HepG2 (cell line): ENCODE data around the gene ALPL.
"Not testable (repeated sequence)": the region's sequence is repeated elsewhere in the genome, so short reads cannot be mapped to it uniquely, and the experiment has no call there.

ENCODE experiments used
- BRF2 ChIP-seq: sonication (generic); formaldehyde crosslinking; IDR thresholded peaks from 2 replicates; pipeline ENCODE4 v1.8.1; 2022; ENCODE audit warnings: mild to moderate bottlenecking, missing genetic modification reagents
- HIVEP1 ChIP-seq: sonication (generic); formaldehyde crosslinking; IDR thresholded peaks from 2 replicates; pipeline ENCODE4 v1.4.0; 2020; ENCODE audit warnings: mild to moderate bottlenecking, missing genetic modification reagents
- MAFK ChIP-seq, 2 experiments: IDR thresholded peaks in 1 of 2; conservative IDR thresholded peaks in 1 of 2; 2 replicates each; pipeline ENCODE4 v1.6.1; 2011; ENCODE audit warnings: improper control_type of control experiment in 2 of 2, low read length in 2 of 2
- MYC ChIP-seq: sonication (generic); formaldehyde crosslinking; IDR thresholded peaks from 2 replicates; pipeline ENCODE4 v1.9.0; 2021; ENCODE audit warnings: missing genetic modification reagents, borderline replicate concordance
- NR2C2 ChIP-seq: sonication (generic); formaldehyde crosslinking; IDR thresholded peaks from 2 replicates; pipeline ENCODE4 v1.4.0; 2020; ENCODE audit warnings: missing genetic modification reagents, mild to moderate bottlenecking, moderate library complexity, borderline replicate concordance
- POLR2AphosphoS5 ChIP-seq: IDR thresholded peaks from 2 replicates; pipeline ENCODE4 v1.6.1; 2012; ENCODE audit warnings: low read depth, low read length
- XRCC5 ChIP-seq: fragments of 200-400 bp; formaldehyde crosslinking; optimal IDR thresholded peaks from 2 replicates; pipeline ENCODE3; 2017; ENCODE audit warnings: mild to moderate bottlenecking, low read length
- ZBTB10 ChIP-seq: sonication (generic); formaldehyde crosslinking; IDR thresholded peaks from 2 replicates; pipeline ENCODE4 v1.4.0; 2020; ENCODE audit warnings: missing genetic modification reagents, borderline replicate concordance
- ZNF136 ChIP-seq: sonication (generic); formaldehyde crosslinking; IDR thresholded peaks from 2 replicates; pipeline ENCODE4 v1.8.1; 2022; ENCODE audit warnings: low read depth, mild to moderate bottlenecking, moderate library complexity, missing genetic modification reagents

GRCh38 chr1:21519486-21520070, 10.4 kb downstream of the ALPL start:
- not testable (repeated sequence) for TF ChIP-seq HIVEP1 (CRISPR knock-in tag); MYC (CRISPR knock-in tag); BRF2 (CRISPR knock-in tag); MAFK (conservative IDR thresholded peaks at IDR 0.05 in 1 of 2, IDR thresholded peaks at IDR 0.05 in 1 of 2; ENCODE audit: low read length in 2 of 2); NR2C2 (CRISPR knock-in tag); XRCC5; ZBTB10 (CRISPR knock-in tag); ZNF136; POLR2AphosphoS5
